ENCODE measurements around the gene CRTAP.
"Not testable (repeated sequence)": the region's sequence is repeated elsewhere in the genome, so short reads cannot be mapped to it uniquely, and the experiment has no call there.

CRTAP gene

GRCh38 chr3:33145221-33145900 lies 31.5 kb downstream of the CRTAP start:
- DNase-seq, result no peak

- no peak for DNase-seq
These were observed 32.2 kb downstream of the CRTAP start for GRCh38 chr3:33145901-33146580.

DNA sequence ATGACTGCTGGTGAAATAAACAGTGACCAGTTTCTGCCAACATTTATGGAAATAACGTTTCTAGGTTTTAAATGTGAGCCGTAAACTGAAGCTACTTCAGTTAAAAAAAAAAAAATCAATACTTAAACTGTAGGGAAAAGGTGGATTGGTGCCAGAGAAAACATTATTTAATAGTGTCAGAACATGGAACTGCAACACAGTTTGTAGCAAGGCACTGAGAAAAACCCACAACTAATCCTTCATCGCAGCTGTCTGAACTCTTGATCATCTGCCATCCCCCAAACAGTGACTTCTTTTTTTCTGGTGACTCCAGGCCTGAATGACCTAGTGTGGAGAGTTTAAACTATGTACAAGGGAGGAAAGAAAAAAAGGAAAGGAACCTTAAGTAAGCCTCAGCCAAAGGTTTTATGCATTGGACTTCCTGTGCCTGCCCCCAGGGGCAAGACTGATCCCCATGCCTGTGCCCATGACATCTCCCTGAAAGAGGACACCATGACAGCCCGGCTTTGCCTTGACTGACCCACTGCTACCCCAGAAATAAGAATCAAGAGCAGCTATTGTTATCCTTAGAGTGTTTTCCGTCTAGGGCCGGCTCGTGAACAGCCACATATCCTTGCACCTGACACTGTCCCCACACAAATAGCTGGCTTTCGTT lies 33.1 kb downstream of the CRTAP start:
- DNase-seq, result no peak

DNA sequence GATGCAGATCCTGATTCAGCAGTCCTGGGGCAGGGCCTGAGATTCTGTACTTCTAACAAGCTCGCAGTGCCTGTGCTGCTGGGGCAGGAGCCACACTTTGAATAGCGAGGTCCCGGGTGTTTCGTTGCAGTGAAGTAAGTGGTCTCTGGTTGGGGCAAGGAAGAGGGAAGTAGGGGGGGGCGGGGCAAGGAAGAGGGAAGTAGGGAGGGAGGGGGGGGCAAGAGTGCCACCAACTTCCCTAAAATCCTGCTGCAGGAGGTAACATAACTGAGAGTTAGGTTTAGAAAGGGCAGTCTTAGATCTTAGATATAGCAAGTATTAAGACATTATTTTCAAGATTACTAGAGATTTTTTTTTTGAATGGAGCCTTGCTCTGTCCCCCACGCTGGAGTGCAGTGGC lies 35.5 kb downstream of the CRTAP start:
- DNase-seq, result peak; percentile 51

DNA sequence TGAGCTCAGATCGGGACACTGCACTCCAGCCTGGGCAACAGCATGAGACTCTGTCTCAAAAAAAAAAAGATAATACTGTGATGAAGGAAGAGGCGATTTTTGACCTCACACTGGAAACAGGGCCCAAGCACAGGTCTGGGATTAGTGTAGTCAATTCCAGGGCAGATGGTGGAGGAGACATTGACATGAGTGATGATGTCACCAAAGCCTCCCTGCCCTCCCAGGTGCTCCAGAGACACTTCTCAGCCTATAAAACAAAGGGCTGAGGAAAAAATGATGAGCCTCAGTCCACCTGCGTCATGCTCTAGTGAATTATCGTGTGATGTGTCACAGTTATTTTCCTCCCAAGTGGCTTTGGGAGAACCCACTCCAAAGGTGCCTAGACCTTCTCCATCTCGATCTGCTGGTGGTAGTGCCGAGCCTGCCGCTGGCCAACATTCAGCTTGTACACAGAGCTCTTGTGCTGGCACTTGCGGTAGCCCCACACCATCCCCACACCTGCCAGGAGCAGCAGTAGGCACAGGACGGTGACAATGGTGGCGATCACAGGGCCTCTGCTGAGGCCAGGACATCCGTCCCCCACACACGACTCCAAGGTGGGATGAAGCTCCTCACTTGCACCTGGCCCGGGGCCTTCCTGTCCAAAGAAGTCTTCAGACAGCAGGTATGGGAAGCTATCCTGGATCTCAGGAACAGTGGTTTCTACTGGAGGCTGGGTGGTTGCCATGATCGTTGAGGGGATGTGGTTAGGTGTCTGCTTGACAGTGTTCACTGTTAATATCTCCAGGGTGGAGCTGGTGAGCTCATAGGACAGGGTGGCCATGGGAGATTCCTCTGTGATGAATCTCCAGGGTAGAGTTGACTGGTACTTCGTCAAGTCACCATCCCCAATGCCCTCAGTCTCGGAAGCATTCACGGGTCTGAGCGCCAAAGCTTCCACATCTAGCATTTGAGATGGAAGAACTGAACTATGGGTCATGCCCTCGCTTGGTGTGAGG lies 38.8 kb downstream of the CRTAP start:
- no peak for DNase-seq

DNA sequence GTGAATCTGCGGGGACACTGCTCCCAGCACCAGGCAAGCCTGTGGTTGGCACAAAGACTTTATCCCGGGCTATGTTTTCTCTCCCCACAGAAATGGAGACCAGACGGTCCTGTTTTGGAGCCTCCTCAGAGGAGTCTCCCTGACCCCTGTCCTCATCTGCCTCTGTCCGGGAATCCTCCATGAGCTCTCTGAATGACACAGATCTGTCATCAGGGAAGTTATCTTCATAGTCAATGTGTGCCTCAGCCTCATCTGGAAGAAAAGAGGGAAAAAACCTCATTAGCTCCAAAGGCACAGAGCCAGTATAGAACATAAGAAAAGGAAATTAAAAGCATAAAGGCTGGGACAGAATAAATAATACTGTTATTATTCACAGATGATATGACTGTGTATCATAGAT lies 40.0 kb downstream of the CRTAP start:
- no peak for DNase-seq

GRCh38 chr3:33155301-33155700 lies 41.5 kb downstream of the CRTAP start:
- no peak for DNase-seq

DNA sequence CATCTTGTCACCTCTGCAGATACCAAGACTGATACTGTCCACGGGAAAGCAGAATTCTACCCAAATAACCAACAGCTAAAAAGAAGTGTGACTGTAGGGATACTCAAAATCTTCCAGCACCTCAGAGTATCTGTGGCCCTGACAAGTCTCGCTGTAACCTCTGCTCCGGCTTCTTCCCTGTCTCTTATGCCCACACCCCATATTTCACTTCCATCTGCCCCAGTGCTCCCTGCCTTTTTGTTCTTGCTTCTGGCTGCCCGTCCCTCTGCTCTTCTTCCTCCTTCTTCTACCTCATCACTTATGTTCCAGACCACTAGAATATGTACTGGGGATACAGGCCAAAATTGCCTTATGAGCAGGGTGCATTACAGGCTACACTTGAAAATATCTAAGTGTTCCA lies 45.4 kb downstream of the CRTAP start:
- no peak for DNase-seq

DNA sequence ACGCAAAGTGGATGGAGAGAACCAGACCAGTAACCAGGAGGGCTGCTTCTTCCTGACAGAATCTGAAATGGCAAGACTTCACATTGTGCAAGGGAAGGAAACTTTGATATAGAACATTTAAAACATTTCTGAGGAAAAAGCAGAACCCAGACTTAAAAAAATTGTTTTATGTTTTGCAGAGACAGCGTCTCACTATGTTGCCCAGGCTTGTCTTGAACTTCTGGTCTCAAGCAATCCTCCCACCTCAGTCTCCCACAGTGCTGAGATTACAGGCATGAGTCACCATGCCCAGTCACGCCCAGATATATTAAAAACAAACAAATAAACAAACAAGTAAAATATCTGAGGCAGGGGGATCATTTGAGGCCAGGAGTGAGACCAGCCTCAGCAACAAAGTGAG lies 46.2 kb downstream of the CRTAP start:
- DNase-seq, result no peak

DNA sequence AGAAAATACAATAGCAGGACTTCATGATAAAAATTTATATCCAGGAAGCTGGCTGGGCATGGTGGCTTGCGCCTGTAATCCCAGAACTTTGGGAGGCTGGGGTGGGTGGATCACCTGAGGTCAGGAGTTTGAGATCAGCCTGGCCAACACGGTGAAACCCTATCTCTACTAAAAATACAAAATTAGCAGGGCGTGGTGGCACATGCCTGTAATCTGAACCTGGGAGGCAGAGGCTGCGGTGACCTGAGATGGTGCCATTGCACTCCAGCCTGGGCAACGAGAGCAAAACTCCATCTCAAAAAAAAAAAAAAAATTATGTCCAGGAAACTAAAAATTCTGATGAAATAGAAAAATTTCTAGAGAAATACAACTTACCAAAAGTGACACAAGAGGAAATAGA lies 48.8 kb downstream of the CRTAP start:
- not testable (repeated sequence) for DNase-seq

DNA sequence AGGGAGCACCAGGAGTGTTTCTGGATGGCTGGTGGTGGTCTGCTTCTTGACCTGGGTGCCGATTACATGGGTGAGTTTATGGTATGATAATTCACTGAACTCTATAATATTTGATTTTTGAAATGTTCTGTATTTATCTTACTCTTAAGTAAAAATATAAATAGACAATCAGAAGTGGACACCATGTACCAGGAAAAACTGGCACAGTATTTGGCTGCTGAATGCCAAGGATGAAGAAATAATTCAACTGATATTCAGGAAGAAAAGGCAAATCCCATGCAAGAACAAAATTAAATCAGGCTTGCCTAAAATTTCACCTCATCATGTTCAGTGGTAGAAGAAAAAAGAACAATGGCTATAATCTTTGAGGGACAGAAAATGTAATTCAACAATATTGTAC lies 51.6 kb downstream of the CRTAP start:
- DNase-seq, result no peak

- no peak for DNase-seq
These were observed 52.3 kb downstream of the CRTAP start for GRCh38 chr3:33166095-33166494.

GRCh38 chr3:33167284-33167683 lies 53.5 kb downstream of the CRTAP start:
- DNase-seq, result no peak

DNA sequence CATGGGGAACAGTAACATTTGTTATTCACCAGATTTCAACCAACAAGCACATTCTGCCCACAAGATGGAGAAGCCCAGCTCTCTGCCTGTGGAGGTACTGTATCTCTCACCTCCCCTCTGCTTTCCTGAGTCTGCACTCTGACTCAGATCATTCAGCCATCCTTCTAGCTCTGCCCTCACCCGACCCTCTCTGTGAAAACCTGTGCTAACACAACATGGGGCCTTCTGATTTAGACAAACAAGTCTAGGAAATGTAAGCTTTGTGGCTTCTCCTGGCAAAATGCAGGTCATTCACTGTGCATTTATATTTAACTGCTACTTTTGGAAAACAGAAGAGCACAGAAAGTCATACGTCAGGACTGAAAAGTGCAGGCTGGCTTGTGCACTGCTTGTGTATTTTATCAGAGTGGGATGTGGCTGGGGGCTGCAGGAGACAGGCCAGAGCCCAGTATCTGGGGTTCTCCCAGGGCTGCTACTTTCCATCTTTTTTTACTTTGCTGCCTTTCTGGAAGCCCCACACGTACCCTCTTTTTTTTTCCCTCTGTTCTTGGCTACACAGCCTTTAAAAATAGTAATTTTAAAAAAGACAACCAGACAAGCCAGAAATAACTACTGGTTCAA lies 54.0 kb downstream of the CRTAP start:
- no peak for DNase-seq

- no peak for DNase-seq
These were observed 56.7 kb downstream of the CRTAP start for GRCh38 chr3:33170531-33170930.

DNA sequence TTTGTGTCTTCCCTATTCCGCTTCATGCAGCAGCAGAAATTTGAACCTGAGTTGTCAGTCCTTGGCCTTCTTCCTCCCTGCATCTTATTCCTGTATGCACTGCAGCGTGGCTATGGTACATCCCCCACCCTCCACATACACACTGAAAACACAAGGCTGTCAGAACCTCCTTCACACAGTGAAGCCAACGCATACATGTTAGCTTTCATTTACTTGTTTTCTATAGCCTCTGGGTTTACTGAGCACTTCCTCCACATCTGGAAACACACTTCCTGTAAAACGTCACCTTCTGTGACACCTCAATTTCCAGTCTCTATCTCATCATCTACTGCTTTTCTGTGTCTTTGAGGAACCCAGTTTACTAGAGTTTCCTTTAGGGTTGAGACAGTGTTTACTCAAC lies 57.8 kb downstream of the CRTAP start:
- no peak for DNase-seq

DNA sequence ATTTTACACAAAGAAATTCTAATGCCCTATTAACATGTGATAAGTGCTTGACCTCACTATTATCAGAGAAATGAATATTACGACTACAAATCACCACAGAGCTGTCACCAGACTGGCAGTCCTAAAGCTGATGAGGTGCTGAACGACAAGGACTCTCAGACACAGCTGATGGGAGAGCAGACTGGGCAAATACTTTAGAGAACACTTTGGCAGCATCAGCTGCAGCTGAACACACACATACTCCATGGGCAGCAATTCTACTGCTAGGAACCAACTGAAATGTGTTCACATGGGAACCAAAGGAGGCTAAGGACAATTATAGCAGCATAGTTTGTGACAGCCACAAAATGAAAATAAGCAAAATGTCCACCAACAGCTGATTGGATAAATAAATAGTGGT lies 59.3 kb downstream of the CRTAP start:
- no peak for DNase-seq

- no peak for DNase-seq
These were observed 59.9 kb downstream of the CRTAP start for GRCh38 chr3:33173672-33174071.

DNA sequence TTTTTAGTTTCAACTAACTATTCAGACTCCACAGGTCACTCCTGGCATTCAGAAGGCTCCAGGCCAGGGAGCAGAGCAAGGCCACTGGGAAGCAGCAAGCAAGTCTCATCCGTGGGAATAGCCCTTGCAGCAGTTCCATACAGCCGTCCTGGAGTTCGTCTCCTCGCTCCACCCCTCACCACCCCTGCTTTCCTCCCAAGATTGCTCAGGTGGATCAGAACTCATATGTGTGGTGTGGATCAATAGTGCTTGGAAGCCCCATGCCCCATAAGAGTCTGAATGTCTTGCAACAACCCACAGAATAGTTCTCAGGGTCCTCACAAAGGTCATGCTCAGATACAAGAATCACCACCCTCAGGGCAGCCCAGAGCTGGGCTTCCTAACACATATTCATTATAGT lies 60.3 kb downstream of the CRTAP start:
- no peak for DNase-seq

GRCh38 chr3:33174711-33175414 lies 61.0 kb downstream of the CRTAP start:
- DNase-seq, result no peak

- no peak for DNase-seq
These were observed 65.3 kb downstream of the CRTAP start for GRCh38 chr3:33179132-33179531.

DNA sequence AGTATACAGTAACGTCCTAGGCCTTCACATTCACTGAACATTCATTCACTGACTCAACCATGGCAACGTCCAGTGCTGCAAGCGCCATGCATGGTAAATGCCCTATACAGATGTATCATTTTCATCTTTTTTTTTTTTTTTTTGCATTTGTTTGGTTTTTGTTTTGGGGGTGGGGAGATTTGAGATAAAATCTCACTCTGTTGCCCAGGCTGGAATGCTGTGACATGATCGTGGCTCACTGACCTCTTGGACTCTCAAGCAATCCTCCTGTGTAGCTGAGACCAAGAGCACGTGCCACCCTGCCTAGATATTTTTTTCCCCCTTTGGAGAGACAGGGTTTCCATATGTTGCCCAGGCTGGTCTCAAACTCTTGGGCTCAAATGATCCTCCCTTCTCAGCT lies 67.4 kb downstream of the CRTAP start:
- no peak for DNase-seq
